Measurements from ENCODE around the gene SPRY2.
"Not testable (repeated sequence)": the region's sequence is repeated elsewhere in the genome, so short reads cannot be mapped to it uniquely, and the experiment has no call there.

The SPRY2 gene

GRCh38 chr13:80362481-80362880 is 21.6 kb upstream of the SPRY2 start:
- Mint-ChIP-seq H3K9me3 (no peaks in the 10 kb centered on the region), H3K36me3 (ENCODE audit: low read depth) (no peaks in the 10 kb centered on the region), H3K27me3 (no peaks in the 10 kb centered on the region), H3K27ac (no peak overlapping the region), H3K4me3 (no peak overlapping the region), H3K4me1 (ENCODE audit: low read depth) (no peaks in the 10 kb centered on the region)
- DNase-seq: no peak

- DNase-seq: no peak
- no peak overlapping the region for H3K27ac Mint-ChIP-seq
- H3K4me1 Mint-ChIP-seq (ENCODE audit: low read depth): no peaks in the 10 kb centered on the region
- no peaks in the 10 kb centered on the region for H3K27me3 Mint-ChIP-seq
- no peaks in the 10 kb centered on the region for H3K9me3 Mint-ChIP-seq
- H3K4me3 Mint-ChIP-seq: no peak overlapping the region
- H3K36me3 Mint-ChIP-seq (ENCODE audit: low read depth): no peaks in the 10 kb centered on the region
These were observed 21.0 kb upstream of the SPRY2 start for GRCh38 chr13:80361883-80362327.

GRCh38 chr13:80361298-80361697 is 20.4 kb upstream of the SPRY2 start:
- no peaks in the 10 kb centered on the region for H3K27me3 Mint-ChIP-seq
- no peak for DNase-seq
- no peak overlapping the region for H3K27ac Mint-ChIP-seq
- H3K4me1 Mint-ChIP-seq (ENCODE audit: low read depth): no peaks in the 10 kb centered on the region
- H3K9me3 Mint-ChIP-seq: no peaks in the 10 kb centered on the region
- no peaks in the 10 kb centered on the region for H3K36me3 Mint-ChIP-seq (ENCODE audit: low read depth)
- no peak overlapping the region for H3K4me3 Mint-ChIP-seq

- Mint-ChIP-seq H3K27ac (no peak overlapping the region), H3K36me3 (ENCODE audit: low read depth) (no peaks in the 10 kb centered on the region), H3K4me3 (no peak overlapping the region), H3K27me3 (no peaks in the 10 kb centered on the region), H3K4me1 (ENCODE audit: low read depth) (no peaks in the 10 kb centered on the region), H3K9me3 (no peaks in the 10 kb centered on the region)
- DNase-seq: no peak
These were observed 19.5 kb upstream of the SPRY2 start for GRCh38 chr13:80360453-80360800.

GRCh38 chr13:80359778-80360452 is 19.0 kb upstream of the SPRY2 start:
- Mint-ChIP-seq H3K4me3 (no peak overlapping the region), H3K4me1 (ENCODE audit: low read depth) (no peaks in the 10 kb centered on the region), H3K27ac (no peak overlapping the region), H3K9me3 (no peaks in the 10 kb centered on the region), H3K36me3 (ENCODE audit: low read depth) (no peaks in the 10 kb centered on the region), H3K27me3 (no peaks in the 10 kb centered on the region)
- DNase-seq: no peak

GRCh38 chr13:80359414-80359777 is 18.5 kb upstream of the SPRY2 start:
- Mint-ChIP-seq H3K27ac (no peak overlapping the region), H3K4me3 (no peak overlapping the region), H3K27me3 (no peaks in the 10 kb centered on the region), H3K36me3 (ENCODE audit: low read depth) (no peaks in the 10 kb centered on the region), H3K9me3 (no peaks in the 10 kb centered on the region), H3K4me1 (ENCODE audit: low read depth) (no peaks in the 10 kb centered on the region)
- DNase-seq: no peak

GRCh38 chr13:80355496-80356094 is 14.7 kb upstream of the SPRY2 start:
- H3K9me3 Mint-ChIP-seq; DNase-seq; H3K36me3 Mint-ChIP-seq (ENCODE audit: low read depth); H3K27ac Mint-ChIP-seq; H3K4me1 Mint-ChIP-seq (ENCODE audit: low read depth); H3K27me3 Mint-ChIP-seq; H3K4me3 Mint-ChIP-seq: not testable (repeated sequence)

GRCh38 chr13:80348750-80349149 is 7.8 kb upstream of the SPRY2 start:
- no peaks in the 10 kb centered on the region for H3K36me3 Mint-ChIP-seq (ENCODE audit: low read depth)
- H3K4me1 Mint-ChIP-seq (ENCODE audit: low read depth): no peaks in the 10 kb centered on the region
- no peaks in the 10 kb centered on the region for H3K9me3 Mint-ChIP-seq
- H3K4me3 Mint-ChIP-seq: no peak overlapping the region
- no peak overlapping the region for H3K27ac Mint-ChIP-seq
- H3K27me3 Mint-ChIP-seq: peaks cover 36% of the 10 kb centered on the region
- DNase-seq: no peak

GRCh38 chr13:80348314-80348713 is 7.4 kb upstream of the SPRY2 start:
- peaks cover 4% of the 10 kb centered on the region for H3K4me1 Mint-ChIP-seq (ENCODE audit: low read depth)
- peaks cover 40% of the 10 kb centered on the region for H3K27me3 Mint-ChIP-seq
- no peak for DNase-seq
- H3K9me3 Mint-ChIP-seq: no peaks in the 10 kb centered on the region
- H3K4me3 Mint-ChIP-seq: no peak overlapping the region
- H3K36me3 Mint-ChIP-seq (ENCODE audit: low read depth): no peaks in the 10 kb centered on the region
- no peak overlapping the region for H3K27ac Mint-ChIP-seq

- Mint-ChIP-seq H3K27me3 (peaks cover 48% of the 10 kb centered on the region), H3K27ac (no peak overlapping the region), H3K4me1 (ENCODE audit: low read depth) (peaks cover 16% of the 10 kb centered on the region), H3K9me3 (no peaks in the 10 kb centered on the region), H3K36me3 (ENCODE audit: low read depth) (no peaks in the 10 kb centered on the region), H3K4me3 (no peak overlapping the region)
- no peak for DNase-seq
These were observed 5.0 kb upstream of the SPRY2 start for GRCh38 chr13:80345771-80346510.

- not testable (repeated sequence) for H3K9me3 Mint-ChIP-seq; DNase-seq; H3K4me3 Mint-ChIP-seq; H3K27ac Mint-ChIP-seq; H3K36me3 Mint-ChIP-seq (ENCODE audit: low read depth)
- peaks cover 21% of the 10 kb centered on the region for H3K4me1 Mint-ChIP-seq (ENCODE audit: low read depth)
- peaks cover 51% of the 10 kb centered on the region for H3K27me3 Mint-ChIP-seq
These were observed 3.1 kb upstream of the SPRY2 start for GRCh38 chr13:80344032-80344431.

GRCh38 chr13:80342471-80343371 is 1.8 kb upstream of the SPRY2 start:
- H3K4me3 Mint-ChIP-seq: peak overlapping the region; percentile 71
- no peaks in the 10 kb centered on the region for H3K36me3 Mint-ChIP-seq (ENCODE audit: low read depth)
- DNase-seq: peak; percentile 82
- no peak overlapping the region for H3K27ac Mint-ChIP-seq
- no peaks in the 10 kb centered on the region for H3K9me3 Mint-ChIP-seq
- H3K27me3 Mint-ChIP-seq: peaks cover 51% of the 10 kb centered on the region
- H3K4me1 Mint-ChIP-seq (ENCODE audit: low read depth): peaks cover 21% of the 10 kb centered on the region

- no peak overlapping the region for H3K27ac Mint-ChIP-seq
- H3K4me1 Mint-ChIP-seq (ENCODE audit: low read depth): peaks cover 21% of the 10 kb centered on the region
- peaks cover 51% of the 10 kb centered on the region for H3K27me3 Mint-ChIP-seq
These were observed 937 bp upstream of the SPRY2 start for GRCh38 chr13:80341756-80342370.

GRCh38 chr13:80340651-80341100 is 250 bp downstream of the SPRY2 start:
- no peaks in the 10 kb centered on the region for H3K36me3 Mint-ChIP-seq (ENCODE audit: low read depth)
- H3K27me3 Mint-ChIP-seq: peaks cover 41% of the 10 kb centered on the region
- H3K9me3 Mint-ChIP-seq: no peaks in the 10 kb centered on the region
- no peak overlapping the region for H3K27ac Mint-ChIP-seq
- peaks cover 21% of the 10 kb centered on the region for H3K4me1 Mint-ChIP-seq (ENCODE audit: low read depth)
- DNase-seq: no peak
- no peak overlapping the region for H3K4me3 Mint-ChIP-seq

More at GRCh38 chr13:80341756-80342370, 937 bp upstream of the SPRY2 start:
- Mint-ChIP-seq H3K4me3 (peak overlapping the region; percentile 71), H3K9me3 (no peaks in the 10 kb centered on the region), H3K36me3 (ENCODE audit: low read depth) (no peaks in the 10 kb centered on the region)
- no peak for DNase-seq

Data from activated T-cell treated with anti-CD3 and anti-CD28 coated beads, Interleukin-2, amount 50 U/mL, for 24 hours (primary cell).